DND-41 (cell line): Measurements from ENCODE around the gene ADARB2.

ENCODE experiments used
- ATAC-seq: fragments of 200-7000 bp; cut with Tn5 transposase; 3 replicates; pipeline ENCODE4 v1.9.1; 2021; ENCODE audit warnings: low read depth; ENCODE audit not compliant: insufficient read depth
- DNase-seq: peaks from one replicate; pipeline ENCODE4 v3.0.0-alpha.2; 2020
- H2AFZ ChIP-seq: 2 replicates; pipeline ENCODE4 v1.6.0; 2012; ENCODE audit warnings: low read depth, low read length
- H3K27ac ChIP-seq: 2 replicates; pipeline ENCODE4 v1.5.1; 2012; ENCODE audit warnings: low read length, inconsistent platforms
- H3K27me3 ChIP-seq: fragments of 200-600 bp; sonication (generic); 2 replicates; pipeline ENCODE4 v1.6.0; 2012; ENCODE audit warnings: low read length, mild to moderate bottlenecking, inconsistent platforms; ENCODE audit not compliant: insufficient read depth, poor library complexity
- H3K36me3 ChIP-seq: 2 replicates; pipeline ENCODE4 v1.5.1; 2012; ENCODE audit warnings: low read length, inconsistent platforms; ENCODE audit not compliant: insufficient read depth
- H3K4me1 ChIP-seq: 2 replicates; pipeline ENCODE4 v1.5.1; 2012; ENCODE audit warnings: mild to moderate bottlenecking, low read length; ENCODE audit not compliant: insufficient read depth
- H3K4me2 ChIP-seq: 2 replicates; pipeline ENCODE4 v1.6.0; 2012; ENCODE audit warnings: mild to moderate bottlenecking, moderate library complexity, low read length, inconsistent platforms; ENCODE audit not compliant: insufficient read depth
- H3K4me3 ChIP-seq, 2 experiments: fragments of 200-600 bp in 1 of 2; shearing (Covaris generic) in 1 of 2; 2 replicates each; pipeline ENCODE4 v1.5.1; 2012 to 2016; ENCODE audit warnings: inconsistent platforms in 2 of 2, low read length in 2 of 2, mild to moderate bottlenecking in 2 of 2, low read depth in 1 of 2, moderate library complexity in 1 of 2
- H3K79me2 ChIP-seq: 2 replicates; pipeline ENCODE4 v1.6.0; 2012; ENCODE audit warnings: low read length, inconsistent platforms; ENCODE audit not compliant: insufficient read depth
- H3K9ac ChIP-seq: 2 replicates; pipeline ENCODE4 v1.6.0; 2012; ENCODE audit warnings: low read depth, mild to moderate bottlenecking, inconsistent platforms, low read length, moderate library complexity
- H3K9me3 ChIP-seq: 2 replicates; pipeline ENCODE4 v1.5.1; 2012; ENCODE audit warnings: low read length, moderate library complexity, mild to moderate bottlenecking, inconsistent platforms; ENCODE audit not compliant: insufficient read depth, severe bottlenecking
- H4K20me1 ChIP-seq: 2 replicates; pipeline ENCODE4 v1.6.0; 2012; ENCODE audit warnings: low read length; ENCODE audit not compliant: insufficient read depth
- CTCF ChIP-seq: IDR thresholded peaks from 2 replicates; pipeline ENCODE4 v1.5.1; 2012; ENCODE audit warnings: borderline replicate concordance, low read length, moderate library complexity, mild to moderate bottlenecking; ENCODE audit not compliant: poor library complexity, severe bottlenecking; ENCODE audit errors: extremely low read depth
- EZH2 ChIP-seq: IDR thresholded peaks from 3 replicates; pipeline ENCODE4 v1.6.1; 2012; ENCODE audit warnings: borderline replicate concordance, low read depth, mild to moderate bottlenecking, moderate library complexity, low read length, inconsistent platforms; ENCODE audit not compliant: severe bottlenecking

The ADARB2 gene

DNA sequence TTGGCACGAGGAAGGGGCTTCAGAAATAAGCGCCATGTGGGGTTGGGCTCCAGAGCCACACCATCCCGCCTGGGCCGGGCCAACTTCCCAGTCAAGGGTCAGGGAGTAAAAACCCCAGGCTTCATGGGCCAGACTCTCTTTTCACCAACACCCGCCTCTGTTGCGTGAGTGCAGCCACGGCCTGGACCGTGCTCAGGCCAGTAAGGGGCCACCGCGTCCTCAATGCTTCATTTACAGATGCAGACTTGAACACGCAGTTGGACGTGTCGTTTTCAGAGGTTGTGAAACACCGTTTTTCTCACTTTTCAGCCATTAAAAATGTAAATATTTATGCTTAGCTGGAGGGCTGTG lies 520.1 kb downstream of the ADARB2 start:
- no peak overlapping the region for H3K27ac ChIP-seq
- H3K4me3 ChIP-seq = no peak overlapping the region
- H3K36me3 ChIP-seq = 0 out of 2 replicates have a peak, but pooled peaks cover 3% of the 10 kb centered on the region
- H3K4me2 ChIP-seq = no peak overlapping the region
- no peak overlapping the region for H3K9ac ChIP-seq
- H4K20me1 ChIP-seq = peaks cover 2% of the 10 kb centered on the region; the same call in 1 of the 2 replicates
- H3K27me3 ChIP-seq = no peaks in the 10 kb centered on the region
- TF ChIP-seq CTCF = no peak
- no peak for TF ChIP-seq EZH2
- H3K4me1 ChIP-seq = no peaks in the 10 kb centered on the region
- peaks cover 3% of the 10 kb centered on the region for H3K9me3 ChIP-seq
- ATAC-seq = no peak
- H3K79me2 ChIP-seq = no peaks in the 10 kb centered on the region
- DNase-seq = no peak
- H2AFZ ChIP-seq = no peak overlapping the region

DNA sequence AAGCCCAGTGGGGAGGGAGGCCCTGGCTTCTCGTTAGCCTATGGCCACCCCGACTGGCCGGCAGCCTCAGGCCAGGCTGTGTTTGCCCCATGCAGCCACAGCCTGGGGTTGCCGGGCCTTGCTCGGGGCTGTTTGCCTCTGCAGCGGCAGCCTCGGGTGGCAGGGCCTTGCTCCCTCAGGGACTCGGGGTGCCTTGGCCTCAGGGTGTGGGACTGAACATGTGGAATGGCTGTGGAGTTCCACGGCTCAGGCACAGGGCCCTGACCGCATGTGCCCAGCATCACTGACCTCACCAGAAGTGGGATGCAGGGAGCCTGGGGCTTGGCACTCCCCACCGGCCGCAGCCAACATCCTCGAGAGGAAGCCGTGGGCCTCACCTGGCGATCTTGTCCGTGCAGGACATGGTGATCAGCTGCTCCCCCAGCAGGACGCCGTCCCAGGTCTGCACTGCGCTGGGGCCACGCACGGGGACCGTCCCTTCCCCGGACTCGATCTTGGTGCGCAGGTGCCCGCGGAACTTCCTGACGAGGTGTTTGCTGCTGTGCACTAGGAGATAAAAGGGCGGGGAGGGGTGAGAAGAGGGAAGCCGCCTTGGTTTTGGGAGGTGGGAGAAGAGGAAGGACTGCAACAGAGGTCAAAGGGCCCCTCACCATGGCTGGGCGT lies 520.6 kb downstream of the ADARB2 start:
- no peak overlapping the region for H3K4me3 ChIP-seq
- H4K20me1 ChIP-seq = peaks cover 2% of the 10 kb centered on the region; the same call in 1 of the 2 replicates
- no peak for DNase-seq
- TF ChIP-seq EZH2 = no peak
- no peaks in the 10 kb centered on the region for H3K4me1 ChIP-seq
- H3K27ac ChIP-seq = no peak overlapping the region
- no peak overlapping the region for H3K4me2 ChIP-seq
- no peak overlapping the region for H3K9ac ChIP-seq
- H3K79me2 ChIP-seq = no peaks in the 10 kb centered on the region
- no peak for ATAC-seq
- peaks cover 3% of the 10 kb centered on the region for H3K9me3 ChIP-seq
- H3K27me3 ChIP-seq = no peaks in the 10 kb centered on the region
- 0 out of 2 replicates have a peak, but pooled peaks cover 3% of the 10 kb centered on the region for H3K36me3 ChIP-seq
- no peak overlapping the region for H2AFZ ChIP-seq

DNA sequence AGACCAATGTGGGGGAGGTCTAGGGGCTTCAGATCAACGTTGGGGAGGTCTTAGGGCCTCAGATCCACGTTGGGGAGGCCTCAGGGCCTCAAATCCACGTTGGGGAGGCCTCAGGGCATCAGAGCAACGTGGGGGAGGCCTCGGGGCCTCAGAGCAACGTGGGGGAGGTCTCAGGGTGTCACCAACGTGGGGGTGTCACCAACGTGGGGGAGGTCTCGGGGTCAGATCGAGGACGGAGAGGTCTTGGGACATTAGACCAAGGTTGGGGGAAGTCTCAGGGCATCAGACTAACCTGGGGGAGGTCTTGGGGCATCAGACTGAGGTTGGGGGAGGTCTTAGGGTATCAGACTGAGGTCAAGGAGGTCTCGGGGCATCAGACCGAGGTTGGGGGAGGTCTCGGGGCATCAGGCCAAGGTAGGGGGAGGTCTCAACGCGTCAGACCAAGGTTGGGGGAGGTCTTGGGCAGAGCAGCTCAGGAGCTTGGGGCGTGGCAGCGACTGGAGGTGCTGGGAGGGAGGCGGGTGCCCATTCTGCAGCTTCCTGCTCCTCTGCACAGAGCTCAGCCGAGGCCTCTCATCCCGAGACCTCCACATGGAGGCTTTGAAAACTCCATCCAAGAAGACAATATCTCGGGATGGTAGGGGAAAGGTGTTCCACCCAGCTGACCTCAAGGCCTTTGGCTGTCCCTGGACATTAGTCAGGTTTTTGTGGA lies 521.3 kb downstream of the ADARB2 start:
- no peak for DNase-seq
- no peaks in the 10 kb centered on the region for H3K79me2 ChIP-seq
- 0 out of 2 replicates have a peak, but pooled peaks cover 3% of the 10 kb centered on the region for H3K36me3 ChIP-seq
- H3K4me1 ChIP-seq = no peaks in the 10 kb centered on the region
- H3K27me3 ChIP-seq = no peaks in the 10 kb centered on the region
- no peak overlapping the region for H3K27ac ChIP-seq
- no peak overlapping the region for H3K4me3 ChIP-seq
- H3K9ac ChIP-seq = no peak overlapping the region
- no peak overlapping the region for H3K4me2 ChIP-seq
- H3K9me3 ChIP-seq = peaks cover 3% of the 10 kb centered on the region
- no peak for TF ChIP-seq EZH2
- TF ChIP-seq CTCF = no peak
- peaks cover 2% of the 10 kb centered on the region; the same call in 1 of the 2 replicates for H4K20me1 ChIP-seq
- H2AFZ ChIP-seq = no peak overlapping the region
- ATAC-seq = no peak

- TF ChIP-seq EZH2 = no peak
- no peak for TF ChIP-seq CTCF
- ATAC-seq (no peak), DNase-seq (no peak)
- no peak overlapping the region for H2AFZ ChIP-seq
- no peaks in the 10 kb centered on the region for H3K4me1 ChIP-seq
- no peak overlapping the region for H3K4me2 ChIP-seq
- peaks cover 3% of the 10 kb centered on the region for H3K9me3 ChIP-seq
- peaks cover 2% of the 10 kb centered on the region; the same call in 1 of the 2 replicates for H4K20me1 ChIP-seq
- H3K4me3 ChIP-seq = no peak overlapping the region
- no peaks in the 10 kb centered on the region for H3K27me3 ChIP-seq
- no peaks in the 10 kb centered on the region for H3K79me2 ChIP-seq
- no peak overlapping the region for H3K27ac ChIP-seq
- no peak overlapping the region for H3K9ac ChIP-seq
- H3K36me3 ChIP-seq = 0 out of 2 replicates have a peak, but pooled peaks cover 3% of the 10 kb centered on the region
Observed at GRCh38 chr10:1214882-1215540, 522.3 kb downstream of the ADARB2 start.
